ENCODE data around the gene VAMP8.

DNA sequence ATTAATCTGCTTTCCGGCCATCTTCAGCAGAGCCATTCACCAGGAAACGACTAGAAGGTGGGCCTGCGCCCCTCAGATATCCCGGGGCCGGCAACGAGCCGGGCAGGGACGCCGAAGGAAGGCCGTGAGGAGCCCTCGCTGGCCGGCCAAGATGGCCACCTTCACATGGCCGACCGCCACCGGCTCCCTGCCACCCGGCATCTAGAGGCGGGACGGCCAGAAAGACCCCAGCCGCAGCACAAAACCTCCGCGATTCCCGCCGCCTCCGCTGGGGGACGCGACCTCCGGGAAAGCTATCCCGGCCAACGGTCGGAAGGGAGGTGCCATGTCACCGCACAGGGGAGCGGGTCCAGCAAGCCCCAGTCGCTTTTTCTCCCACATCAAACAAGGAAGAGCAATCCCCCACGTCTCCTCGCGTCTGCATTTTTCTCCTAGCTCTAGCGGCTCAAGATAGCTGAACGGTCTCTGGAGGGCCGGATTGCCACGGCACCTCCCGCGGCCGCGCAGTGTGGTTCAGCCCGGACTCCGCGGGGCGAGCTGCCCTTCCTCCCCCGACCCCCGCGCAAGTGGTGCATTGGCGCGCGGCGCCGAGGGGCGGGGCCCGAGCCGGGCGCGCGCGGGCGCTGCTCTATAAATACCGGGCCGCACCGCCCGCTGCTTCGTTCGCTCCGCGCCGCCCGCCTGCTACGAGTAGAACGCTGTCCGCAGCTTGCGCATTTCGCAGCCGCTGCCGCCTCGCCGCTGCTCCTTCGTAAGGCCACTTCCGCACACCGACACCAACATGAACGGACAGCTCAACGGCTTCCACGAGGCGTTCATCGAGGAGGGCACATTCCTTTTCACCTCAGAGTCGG lies 38.7 kb upstream of the VAMP8 start, which contains the start of gene MAT2A:
- TF ChIP-seq, protein P1, sequence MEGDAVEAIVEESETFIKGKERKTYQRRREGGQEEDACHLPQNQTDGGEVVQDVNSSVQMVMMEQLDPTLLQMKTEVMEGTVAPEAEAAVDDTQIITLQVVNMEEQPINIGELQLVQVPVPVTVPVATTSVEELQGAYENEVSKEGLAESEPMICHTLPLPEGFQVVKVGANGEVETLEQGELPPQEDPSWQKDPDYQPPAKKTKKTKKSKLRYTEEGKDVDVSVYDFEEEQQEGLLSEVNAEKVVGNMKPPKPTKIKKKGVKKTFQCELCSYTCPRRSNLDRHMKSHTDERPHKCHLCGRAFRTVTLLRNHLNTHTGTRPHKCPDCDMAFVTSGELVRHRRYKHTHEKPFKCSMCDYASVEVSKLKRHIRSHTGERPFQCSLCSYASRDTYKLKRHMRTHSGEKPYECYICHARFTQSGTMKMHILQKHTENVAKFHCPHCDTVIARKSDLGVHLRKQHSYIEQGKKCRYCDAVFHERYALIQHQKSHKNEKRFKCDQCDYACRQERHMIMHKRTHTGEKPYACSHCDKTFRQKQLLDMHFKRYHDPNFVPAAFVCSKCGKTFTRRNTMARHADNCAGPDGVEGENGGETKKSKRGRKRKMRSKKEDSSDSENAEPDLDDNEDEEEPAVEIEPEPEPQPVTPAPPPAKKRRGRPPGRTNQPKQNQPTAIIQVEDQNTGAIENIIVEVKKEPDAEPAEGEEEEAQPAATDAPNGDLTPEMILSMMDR (IDR thresholded peaks at IDR 0.05; ENCODE audit: borderline replicate concordance, extremely low read depth, low read length, poor library complexity, severe bottlenecking): peak; percentile 85
- TF ChIP-seq EZH2 (IDR thresholded peaks at IDR 0.05; ENCODE audit: borderline replicate concordance, low read depth, low read length, severe bottlenecking): no peak
